HCT116 (cell line): ENCODE results near the gene BABAM2. TPM values are rescaled to one million over a fixed set of nuclear protein-coding genes. Genes with fewer than 3 reads are reported as not detected.

Source experiments
- ATAC-seq: fragments of 200-7000 bp; cut with Tn5 transposase; 2 replicates; pipeline ENCODE4 v1.9.1; 2020; ENCODE audit warnings: mild to moderate bottlenecking, moderate library complexity
- BruUV-seq: library from RNA; stranded (reverse); fragments of 400-500 nt; replicated peaks from 2 replicates; lab custom pipeline; 2021; lab: Mats Ljungman, UMichigan
- CTCF ChIA-PET: fragments of 300-600 bp; sonication (Branson Sonifier 250); formaldehyde crosslinking; loops from one replicate; lab custom pipeline; 2021; ENCODE audit warnings: antibody characterized with exemption; lab: Charles Lee
- POLR2A ChIA-PET: fragments of 300-600, 350-600 bp; sonication (Branson Sonifier 250); formaldehyde crosslinking; loops from one replicate; lab custom pipeline; 2021; ENCODE audit warnings: antibody characterized with exemption; lab: Charles Lee
- RAD21 ChIA-PET, 2 experiments: fragments of 300-600 bp; sonication (Branson Sonifier 250); formaldehyde crosslinking; loops; one replicate each; lab custom pipeline; 2023; ENCODE audit warnings: low total read pairs in 2 of 2; ENCODE audit not compliant: uncharacterized antibody in 2 of 2, unreplicated experiment in 2 of 2, low non-redundant PET in 1 of 2; lab: Charles Lee
- DNase-seq: peaks from one replicate; pipeline ENCODE4 v3.0.0-alpha.2; 2010; ENCODE audit warnings: low read depth, low spot score
- H2AFZ ChIP-seq: fragments of 200-600 bp; shearing (Covaris generic), sonication (generic); 2 replicates; pipeline ENCODE4 v1.6.1; 2017; ENCODE audit warnings: low read depth, mixed run types, mixed read lengths, antibody characterized with exemption, low read length; ENCODE audit not compliant: poor library complexity, severe bottlenecking
- H3K27ac ChIP-seq: 2 replicates; pipeline ENCODE4 v1.5.1; 2012; ENCODE audit warnings: low read depth, low read length
- H3K27me3 ChIP-seq: fragments of 200-600 bp; sonication (generic); 2 replicates; pipeline ENCODE4 v1.6.1; 2016; ENCODE audit warnings: mixed run types, low read length, mixed read lengths; ENCODE audit not compliant: insufficient read depth
- H3K36me3 ChIP-seq, 2 experiments: fragments of 200-500 bp in 1 of 2; fragments of 200-600 bp in 1 of 2; sonication (Bioruptor generic) in 1 of 2; sonication (generic) in 1 of 2; 2 replicates each; pipeline versions ENCODE4 v1.5.1 to v1.6.1; 2014 to 2016; ENCODE audit warnings: low read length in 2 of 2, inconsistent platforms in 1 of 2, mixed read lengths in 1 of 2, mixed run types in 1 of 2; ENCODE audit not compliant: insufficient read depth in 2 of 2, control insufficient read depth in 1 of 2
- H3K4me1 ChIP-seq, 2 experiments: fragments of 200-600 bp in 1 of 2; sonication (generic) in 1 of 2; 2 replicates each; pipeline versions ENCODE4 v1.5.1 to v1.6.1; 2012 to 2017; ENCODE audit warnings: low read length in 2 of 2, inconsistent platforms in 1 of 2, mild to moderate bottlenecking in 1 of 2, mixed read lengths in 1 of 2, mixed run types in 1 of 2, moderate library complexity in 1 of 2; ENCODE audit not compliant: insufficient read depth in 2 of 2, control insufficient read depth in 1 of 2
- H3K4me2 ChIP-seq: fragments of 200-600 bp; sonication (generic); 2 replicates; pipeline ENCODE4 v1.6.1; 2017; ENCODE audit warnings: mixed run types, low read length, mixed read lengths
- H3K4me3 ChIP-seq, 2 experiments: fragments of 200-600 bp in 1 of 2; sonication (generic) in 1 of 2; replicated peaks in 1 of 2; 2 replicates each; pipeline ENCODE4 v1.5.1; 2011 to 2016; ENCODE audit warnings: low read length in 2 of 2, control low read depth in 1 of 2, low read depth in 1 of 2, mild to moderate bottlenecking in 1 of 2, mixed read lengths in 1 of 2, mixed run types in 1 of 2
- H3K79me2 ChIP-seq: fragments of 200-600 bp; sonication (generic); 2 replicates; pipeline ENCODE4 v1.6.1; 2017; ENCODE audit warnings: mild to moderate bottlenecking, mixed run types, low read length, moderate library complexity, mixed read lengths; ENCODE audit not compliant: insufficient read depth
- H3K9ac ChIP-seq: fragments of 200-600 bp; sonication (generic); 2 replicates; pipeline ENCODE4 v1.6.1; 2016; ENCODE audit warnings: low read length, mixed read lengths
- H3K9me2 ChIP-seq: fragments of 200-600 bp; sonication (generic), shearing (Covaris generic); 2 replicates; pipeline ENCODE4 v1.6.1; 2017; ENCODE audit warnings: mixed run types, mild to moderate bottlenecking, moderate library complexity; ENCODE audit not compliant: insufficient read depth
- H3K9me3 ChIP-seq, 2 experiments: fragments of 200-500 bp in 1 of 2; fragments of 200-600 bp in 1 of 2; sonication (Bioruptor generic) in 1 of 2; sonication (generic) in 1 of 2; 2 replicates each; pipeline ENCODE4 v1.6.1; 2014 to 2017; ENCODE audit warnings: low read length in 2 of 2, mixed read lengths in 2 of 2, inconsistent platforms in 1 of 2, low read depth in 1 of 2, mild to moderate bottlenecking in 1 of 2, mixed run types in 1 of 2, moderate library complexity in 1 of 2; ENCODE audit not compliant: control insufficient read depth in 1 of 2, insufficient read depth in 1 of 2
- H4K20me1 ChIP-seq: fragments of 200-600 bp; sonication (generic), shearing (Covaris generic); 2 replicates; pipeline ENCODE4 v1.6.1; 2017; ENCODE audit warnings: mixed run types, mild to moderate bottlenecking, moderate library complexity; ENCODE audit not compliant: insufficient read depth
- ATF3 ChIP-seq: IDR thresholded peaks from 2 replicates; pipeline ENCODE4 v1.6.1; 2012
- CBX3 ChIP-seq: IDR thresholded peaks from 2 replicates; pipeline ENCODE4 v1.6.1; 2012; ENCODE audit warnings: low read depth
- CEBPB ChIP-seq: IDR thresholded peaks from 2 replicates; pipeline ENCODE4 v1.6.1; 2012; ENCODE audit warnings: low read depth
- EGR1 ChIP-seq: IDR thresholded peaks from 2 replicates; pipeline ENCODE4 v1.6.1; 2012; ENCODE audit warnings: low read depth
- EZH2 ChIP-seq: fragments of 200-600 bp; sonication (generic); IDR thresholded peaks from 2 replicates; pipeline ENCODE4 v1.6.1; 2017; ENCODE audit warnings: antibody characterized with exemption, mixed run types
- EZH2phosphoT487 ChIP-seq: fragments of 200-600 bp; IDR thresholded peaks from 2 replicates; pipeline ENCODE4 v1.6.1; 2018; ENCODE audit warnings: antibody characterized with exemption, borderline replicate concordance
- POLR2AphosphoS5 ChIP-seq: IDR thresholded peaks from 2 replicates; pipeline ENCODE4 v1.6.1; 2011; ENCODE audit warnings: mild to moderate bottlenecking, low read depth, low read length, moderate library complexity
- RAD21 ChIP-seq: IDR thresholded peaks from 2 replicates; pipeline ENCODE4 v1.6.1; 2012; ENCODE audit warnings: low read depth, mild to moderate bottlenecking
- SIN3A ChIP-seq: IDR thresholded peaks from 2 replicates; pipeline ENCODE4 v1.6.1; 2012; ENCODE audit warnings: low read depth
- SRF ChIP-seq: IDR thresholded peaks from 2 replicates; pipeline ENCODE4 v1.6.1; 2012; ENCODE audit warnings: low read depth
- YY1 ChIP-seq: IDR thresholded peaks from 2 replicates; pipeline ENCODE4 v1.6.1; 2011; ENCODE audit warnings: low read length, low read depth, moderate library complexity, mild to moderate bottlenecking; ENCODE audit not compliant: insufficient replicate concordance; ENCODE audit errors: extremely low read depth
- ZNF274 ChIP-seq: fragments of 200-500 bp; sonication (Bioruptor generic); IDR thresholded peaks from 2 replicates; pipeline ENCODE4 v1.6.1; 2014; ENCODE audit warnings: mild to moderate bottlenecking, low read depth, low read length, inconsistent platforms
- intact Hi-C: fragments of 100-400 bp; cut with micrococcal nuclease; formaldehyde crosslinking; loops from 2 replicates; pipeline ENCODE4 v1.10.0; 2022
- total RNA-seq: library from RNA; stranded (reverse); gene quantifications from one replicate; pipeline ENCODE4 v1.2.1, GENCODE V29; 2021; ENCODE audit not compliant: unreplicated experiment
- TF ChIP-seq, protein P1 (sequence below): IDR thresholded peaks from 2 replicates; pipeline ENCODE4 v1.6.1; 2012; ENCODE audit warnings: low read depth

The BABAM2 gene
- total RNA-seq, 1 experiment from 2014 or later: 23.8 TPM

DNA sequence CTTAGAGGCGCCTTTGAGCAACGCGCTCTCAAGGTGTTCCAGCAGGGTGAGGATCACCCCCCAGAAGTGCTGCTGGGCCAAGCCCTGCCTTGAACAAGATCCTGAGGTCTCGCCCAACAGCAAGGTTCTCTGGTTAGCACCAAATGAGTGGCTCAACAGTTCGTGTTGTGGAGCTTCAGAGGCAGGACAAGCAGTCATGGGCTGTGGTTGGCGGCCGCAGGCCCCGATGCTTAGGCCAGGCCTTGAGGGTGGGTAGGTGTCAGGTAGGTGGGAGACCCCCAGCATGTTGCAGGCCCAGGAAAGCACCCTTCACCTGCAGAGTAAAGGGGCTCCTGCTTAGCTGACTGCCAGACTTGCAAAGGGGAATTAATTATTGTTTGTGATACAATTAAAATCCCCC, 431.9 kb downstream of the BABAM2 start:
- ChIA-PET RAD21 (no interaction called here), POLR2A (no interaction called here)

More for the DNA sequence above, 431.9 kb downstream of the BABAM2 start:
- BruUV-seq: no TSS peak
- no peak overlapping the region for H3K27ac ChIP-seq
- no peak overlapping the region for H3K4me2 ChIP-seq
- TF ChIP-seq YY1 (no peak), SIN3A (no peak), ATF3 (no peak), CBX3 (no peak), EZH2 (no peak), SRF (no peak), EZH2phosphoT487 (no peak), CEBPB (no peak), ZNF274 (no peak), POLR2AphosphoS5 (no peak), EGR1 (no peak), RAD21 (no peak)
- TF ChIP-seq, protein P1, sequence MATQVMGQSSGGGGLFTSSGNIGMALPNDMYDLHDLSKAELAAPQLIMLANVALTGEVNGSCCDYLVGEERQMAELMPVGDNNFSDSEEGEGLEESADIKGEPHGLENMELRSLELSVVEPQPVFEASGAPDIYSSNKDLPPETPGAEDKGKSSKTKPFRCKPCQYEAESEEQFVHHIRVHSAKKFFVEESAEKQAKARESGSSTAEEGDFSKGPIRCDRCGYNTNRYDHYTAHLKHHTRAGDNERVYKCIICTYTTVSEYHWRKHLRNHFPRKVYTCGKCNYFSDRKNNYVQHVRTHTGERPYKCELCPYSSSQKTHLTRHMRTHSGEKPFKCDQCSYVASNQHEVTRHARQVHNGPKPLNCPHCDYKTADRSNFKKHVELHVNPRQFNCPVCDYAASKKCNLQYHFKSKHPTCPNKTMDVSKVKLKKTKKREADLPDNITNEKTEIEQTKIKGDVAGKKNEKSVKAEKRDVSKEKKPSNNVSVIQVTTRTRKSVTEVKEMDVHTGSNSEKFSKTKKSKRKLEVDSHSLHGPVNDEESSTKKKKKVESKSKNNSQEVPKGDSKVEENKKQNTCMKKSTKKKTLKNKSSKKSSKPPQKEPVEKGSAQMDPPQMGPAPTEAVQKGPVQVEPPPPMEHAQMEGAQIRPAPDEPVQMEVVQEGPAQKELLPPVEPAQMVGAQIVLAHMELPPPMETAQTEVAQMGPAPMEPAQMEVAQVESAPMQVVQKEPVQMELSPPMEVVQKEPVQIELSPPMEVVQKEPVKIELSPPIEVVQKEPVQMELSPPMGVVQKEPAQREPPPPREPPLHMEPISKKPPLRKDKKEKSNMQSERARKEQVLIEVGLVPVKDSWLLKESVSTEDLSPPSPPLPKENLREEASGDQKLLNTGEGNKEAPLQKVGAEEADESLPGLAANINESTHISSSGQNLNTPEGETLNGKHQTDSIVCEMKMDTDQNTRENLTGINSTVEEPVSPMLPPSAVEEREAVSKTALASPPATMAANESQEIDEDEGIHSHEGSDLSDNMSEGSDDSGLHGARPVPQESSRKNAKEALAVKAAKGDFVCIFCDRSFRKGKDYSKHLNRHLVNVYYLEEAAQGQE: no peak
- DNase-seq: no peak
- ATAC-seq: no peak
- H3K9me3 ChIP-seq: no peaks in the 10 kb centered on the region
- H4K20me1 ChIP-seq: no peaks in the 10 kb centered on the region
- no peaks in the 10 kb centered on the region for H3K36me3 ChIP-seq
- H3K4me1 ChIP-seq: peaks cover 23 to 31% of the 10 kb centered on the region in 2 experiments
- no peak overlapping the region for H3K4me3 ChIP-seq
- intact Hi-C loops: no loop called here
- no peak overlapping the region for H3K9ac ChIP-seq
- no peaks in the 10 kb centered on the region for H3K27me3 ChIP-seq
- H3K79me2 ChIP-seq: no peaks in the 10 kb centered on the region
- no peaks in the 10 kb centered on the region for H3K9me2 ChIP-seq
- CTCF ChIA-PET: no interaction called here
- no peak overlapping the region for H2AFZ ChIP-seq
